Bronchial epithelial cell (primary cell): ENCODE data around the gene GCSAM. TPM values are rescaled to one million over a fixed set of nuclear protein-coding genes. Genes with fewer than 3 reads are reported as not detected.
"Not testable (repeated sequence)": the region's sequence is repeated elsewhere in the genome, so short reads cannot be mapped to it uniquely, and the experiment has no call there.

Experiments used
- DNase-seq: peaks from one replicate; pipeline ENCODE4 v3.0.0-alpha.2; 2010; ENCODE audit warnings: low read depth
- FAIRE-seq: peaks from 2 replicates; lab custom pipeline; 2011; peaks lifted over from hg19 to GRCh38; lab: Jason Lieb, UNC
- H3K27me3 ChIP-seq: 2 replicates; pipeline ENCODE4 v1.5.1; 2011; ENCODE audit warnings: low read length; ENCODE audit not compliant: control insufficient read depth, insufficient read depth
- H3K36me3 ChIP-seq: 2 replicates; pipeline ENCODE4 v1.5.1; 2011; ENCODE audit warnings: low read length; ENCODE audit not compliant: control insufficient read depth, insufficient read depth
- H3K4me3 ChIP-seq: 2 replicates; pipeline ENCODE4 v1.5.1; 2011; ENCODE audit warnings: mild to moderate bottlenecking, low read depth, low read length, control low read depth
- CTCF ChIP-seq: IDR thresholded peaks from 2 replicates; pipeline ENCODE4 v1.5.1; 2011; ENCODE audit warnings: mild to moderate bottlenecking, moderate library complexity, low read length, control low read depth, inconsistent platforms; ENCODE audit not compliant: insufficient read depth, severe bottlenecking
- total RNA-seq: library from RNA; depleted of rRNA; stranded (reverse); fragments of >200 nt; gene quantifications from 2 replicates; pipeline ENCODE4 v1.2.1, GENCODE V29; 2014

Gene GCSAM
- total RNA-seq, 1 donor from 2014 or later = 0.26 TPM

GRCh38 chr3:112084980-112085705 lies 47.9 kb downstream of the GCSAM start:
- Histone ChIP-seq H3K27me3 (no peaks in the 10 kb centered on the region), H3K4me3 (no peak overlapping the region), H3K36me3 (peaks cover 2% of the 10 kb centered on the region)
- DNase-seq (peak; percentile 68), FAIRE-seq (peak; percentile 40)
- no peak for TF ChIP-seq CTCF

GRCh38 chr3:112083239-112083638 lies 49.8 kb downstream of the GCSAM start:
- no peak for TF ChIP-seq CTCF
- FAIRE-seq = no peak

GRCh38 chr3:112078125-112079083 lies 54.6 kb downstream of the GCSAM start:
- no peak for FAIRE-seq
- no peaks in the 10 kb centered on the region for H3K36me3 ChIP-seq

More at GRCh38 chr3:112083239-112083638, 49.8 kb downstream of the GCSAM start:
- Histone ChIP-seq H3K27me3 (no peaks in the 10 kb centered on the region), H3K4me3 (no peak overlapping the region), H3K36me3 (no peaks in the 10 kb centered on the region)
- DNase-seq = no peak

GRCh38 chr3:112074616-112075497 lies 58.2 kb downstream of the GCSAM start:
- DNase-seq (peak; percentile 100), FAIRE-seq (peak; percentile 18)
- TF ChIP-seq CTCF = no peak
- Histone ChIP-seq H3K36me3 (no peaks in the 10 kb centered on the region), H3K27me3 (no peaks in the 10 kb centered on the region), H3K4me3 (no peak overlapping the region)

More at GRCh38 chr3:112078125-112079083, 54.6 kb downstream of the GCSAM start:
- H3K4me3 ChIP-seq = no peak overlapping the region
- no peaks in the 10 kb centered on the region for H3K27me3 ChIP-seq
- no peak for TF ChIP-seq CTCF
- DNase-seq = peak; percentile 71

- TF ChIP-seq CTCF = no peak
- no peak overlapping the region for H3K4me3 ChIP-seq
- DNase-seq = peak; percentile 76
- no peaks in the 10 kb centered on the region for H3K36me3 ChIP-seq
- H3K27me3 ChIP-seq = no peaks in the 10 kb centered on the region
- no peak for FAIRE-seq
Measured at GRCh38 chr3:112074006-112074405, 59.0 kb downstream of the GCSAM start.

GRCh38 chr3:112072387-112073060 lies 60.5 kb downstream of the GCSAM start:
- FAIRE-seq, H3K27me3 ChIP-seq, H3K36me3 ChIP-seq, DNase-seq, H3K4me3 ChIP-seq: not testable (repeated sequence)
